ENCODE results near the gene AXIN2. TPM values are rescaled to one million over a fixed set of nuclear protein-coding genes. Genes with fewer than 3 reads are reported as not detected.

AXIN2 gene
- total RNA-seq, 2 experiments from 2014 or later: 4.7 to 5.3 TPM

DNA sequence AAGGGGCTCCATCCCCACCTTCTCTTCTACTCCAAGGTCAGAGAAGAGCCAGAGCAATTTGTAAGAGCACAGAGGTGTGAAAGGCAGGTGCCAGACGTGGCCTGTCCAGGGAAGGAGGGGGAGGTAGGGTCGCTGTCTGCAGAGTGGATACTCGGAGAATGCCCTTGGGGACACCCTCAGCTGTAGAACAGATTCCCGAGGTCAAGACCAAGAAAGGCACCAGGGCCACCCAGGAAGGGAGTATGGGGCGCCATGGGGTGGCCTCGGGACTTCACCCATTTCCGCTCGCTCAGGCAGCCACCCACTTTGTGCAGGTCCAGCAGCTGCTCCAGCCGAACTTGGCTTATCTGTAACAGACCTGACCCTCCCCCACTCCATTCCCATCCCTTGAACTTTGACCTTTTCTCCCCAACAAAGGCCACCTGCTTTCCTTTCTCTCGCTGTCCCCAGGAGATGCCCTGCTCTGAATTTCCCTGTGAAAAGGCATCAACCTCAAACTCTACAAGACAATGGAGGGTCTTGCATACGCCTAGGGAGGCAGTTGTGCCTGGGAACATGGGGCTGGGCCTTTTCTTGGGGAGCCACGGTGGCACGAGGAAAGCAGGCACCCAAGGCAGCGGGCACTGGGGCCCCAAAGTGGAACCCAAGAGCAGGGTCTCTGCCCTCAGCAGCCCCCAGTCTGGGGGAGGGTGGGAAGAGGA is 11.3 kb upstream of the AXIN2 start:
- H3K27ac Mint-ChIP-seq: no peak overlapping the region
- peaks cover 3% of the 10 kb centered on the region for H3K9me3 Mint-ChIP-seq (ENCODE audit: insufficient read depth)
- no peak for DNase-seq
- CTCF ChIA-PET: no interaction called here
- peaks cover 13% of the 10 kb centered on the region for H3K27me3 Mint-ChIP-seq (ENCODE audit: low read depth)
- POLR2A ChIA-PET: no interaction called here
- no peaks in the 10 kb centered on the region for H3K4me1 Mint-ChIP-seq (ENCODE audit: low read depth)
- H3K4me3 Mint-ChIP-seq: no peak overlapping the region
- no peak for ATAC-seq
- no peaks in the 10 kb centered on the region for H3K36me3 Mint-ChIP-seq (ENCODE audit: low read depth)

DNA sequence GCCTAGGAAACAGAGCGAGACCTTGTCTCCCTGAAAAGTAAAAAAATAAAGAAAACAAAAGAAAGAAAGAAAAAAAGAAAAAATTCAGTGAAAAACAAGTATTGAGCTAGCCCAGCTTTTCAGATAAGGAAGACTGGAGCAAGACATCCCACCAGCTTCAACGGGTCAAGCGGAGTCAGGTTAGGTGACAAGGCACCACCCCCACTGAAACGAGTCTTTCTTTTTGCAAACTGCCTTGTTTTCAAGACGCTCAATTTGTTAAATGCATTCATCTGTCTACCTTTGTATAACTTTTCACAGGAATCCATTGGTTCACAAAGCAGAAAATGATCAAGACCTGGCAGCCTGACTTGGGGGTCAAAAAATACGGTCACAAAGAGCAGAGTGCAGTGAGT is 10.7 kb upstream of the AXIN2 start:
- DNase-seq (no peak), ATAC-seq (no peak)
- ChIA-PET CTCF (no interaction called here), POLR2A (no interaction called here)
- no peaks in the 10 kb centered on the region for H3K36me3 Mint-ChIP-seq (ENCODE audit: low read depth)
- H3K4me1 Mint-ChIP-seq (ENCODE audit: low read depth): no peaks in the 10 kb centered on the region
- no peak overlapping the region for H3K27ac Mint-ChIP-seq
- H3K9me3 Mint-ChIP-seq (ENCODE audit: insufficient read depth): peaks cover 3% of the 10 kb centered on the region
- H3K4me3 Mint-ChIP-seq: no peak overlapping the region
- peaks cover 13% of the 10 kb centered on the region for H3K27me3 Mint-ChIP-seq (ENCODE audit: low read depth)

DNA sequence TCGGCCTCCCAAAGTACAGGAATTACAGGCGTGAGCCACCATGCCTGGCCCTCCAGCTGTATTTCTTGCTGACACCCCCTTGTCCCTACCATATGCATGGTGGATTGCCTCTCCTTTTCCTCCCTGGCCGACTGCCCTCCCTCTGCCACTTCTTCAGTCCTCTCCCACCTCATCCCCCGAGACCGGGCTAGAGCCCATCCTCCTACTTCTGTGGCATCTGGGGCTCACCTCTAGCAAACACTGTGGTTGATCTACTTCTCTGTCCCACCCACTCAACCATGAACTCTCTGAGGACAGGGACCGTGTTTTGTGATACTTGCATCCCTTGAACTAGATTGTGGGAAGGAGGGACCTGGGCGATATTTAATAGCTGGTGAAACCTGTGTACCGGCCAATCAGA is 7.5 kb upstream of the AXIN2 start:
- Mint-ChIP-seq H3K27me3 (ENCODE audit: low read depth) (peaks cover 17% of the 10 kb centered on the region), H3K27ac (no peak overlapping the region), H3K9me3 (ENCODE audit: insufficient read depth) (no peaks in the 10 kb centered on the region), H3K36me3 (ENCODE audit: low read depth) (no peaks in the 10 kb centered on the region), H3K4me3 (no peak overlapping the region), H3K4me1 (ENCODE audit: low read depth) (peaks cover 8% of the 10 kb centered on the region)
- ChIA-PET POLR2A (no interaction called here), CTCF (no interaction called here)
- ATAC-seq (no peak), DNase-seq (no peak)

DNA sequence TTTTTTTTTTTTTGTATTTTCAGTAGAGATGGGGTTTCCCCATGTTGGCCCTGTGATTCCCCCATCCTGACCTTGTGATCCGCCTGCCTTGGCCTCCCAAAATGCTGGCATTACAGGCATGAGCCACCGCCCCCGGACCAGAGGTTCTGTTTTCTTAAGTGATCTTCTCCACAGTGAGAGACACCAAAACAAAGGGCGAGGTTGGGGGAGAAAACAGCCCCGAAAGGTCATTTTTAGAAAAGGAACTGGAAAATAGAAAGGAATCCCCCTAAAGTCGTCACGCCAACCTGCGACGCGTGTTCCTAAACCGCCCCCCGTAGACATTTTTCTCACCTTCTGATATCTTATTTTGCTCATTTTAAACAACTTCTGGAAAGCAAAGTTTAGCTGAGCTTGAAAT is 6.1 kb upstream of the AXIN2 start:
- ATAC-seq: no peak
- H3K36me3 Mint-ChIP-seq (ENCODE audit: low read depth): no peaks in the 10 kb centered on the region
- no peak for DNase-seq
- no peak overlapping the region for H3K4me3 Mint-ChIP-seq
- POLR2A ChIA-PET: no interaction called here
- CTCF ChIA-PET: no interaction called here
- no peak overlapping the region for H3K27ac Mint-ChIP-seq
- peaks cover 18% of the 10 kb centered on the region for H3K4me1 Mint-ChIP-seq (ENCODE audit: low read depth)
- H3K27me3 Mint-ChIP-seq (ENCODE audit: low read depth): peaks cover 17% of the 10 kb centered on the region
- no peaks in the 10 kb centered on the region for H3K9me3 Mint-ChIP-seq (ENCODE audit: insufficient read depth)

DNA sequence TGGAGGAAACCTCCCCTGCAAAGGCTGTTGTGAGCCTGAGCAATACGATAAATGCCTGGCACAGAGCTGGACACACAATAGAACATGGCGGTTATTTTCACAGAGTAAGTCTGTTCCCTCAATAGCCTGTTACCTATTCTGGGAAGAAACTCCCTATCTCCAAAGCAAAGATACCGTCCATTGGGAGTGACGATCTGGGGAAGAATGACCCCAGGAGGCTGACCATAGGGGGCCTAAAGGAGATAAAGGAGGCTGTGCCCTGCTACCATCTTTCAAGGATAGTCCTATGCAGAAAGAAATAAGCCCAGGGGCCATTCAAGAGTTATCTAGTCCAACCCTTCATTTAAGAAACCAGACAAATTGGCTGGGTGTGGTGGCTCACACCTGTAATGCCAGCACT is 4.1 kb upstream of the AXIN2 start:
- ChIA-PET CTCF (no interaction called here), POLR2A (no interaction called here)
- H3K27me3 Mint-ChIP-seq (ENCODE audit: low read depth): peaks cover 15% of the 10 kb centered on the region
- no peaks in the 10 kb centered on the region for H3K36me3 Mint-ChIP-seq (ENCODE audit: low read depth)
- no peaks in the 10 kb centered on the region for H3K9me3 Mint-ChIP-seq (ENCODE audit: insufficient read depth)
- no peak overlapping the region for H3K4me3 Mint-ChIP-seq
- peaks cover 26% of the 10 kb centered on the region for H3K4me1 Mint-ChIP-seq (ENCODE audit: low read depth)
- DNase-seq (no peak), ATAC-seq (no peak)
- no peak overlapping the region for H3K27ac Mint-ChIP-seq

DNA sequence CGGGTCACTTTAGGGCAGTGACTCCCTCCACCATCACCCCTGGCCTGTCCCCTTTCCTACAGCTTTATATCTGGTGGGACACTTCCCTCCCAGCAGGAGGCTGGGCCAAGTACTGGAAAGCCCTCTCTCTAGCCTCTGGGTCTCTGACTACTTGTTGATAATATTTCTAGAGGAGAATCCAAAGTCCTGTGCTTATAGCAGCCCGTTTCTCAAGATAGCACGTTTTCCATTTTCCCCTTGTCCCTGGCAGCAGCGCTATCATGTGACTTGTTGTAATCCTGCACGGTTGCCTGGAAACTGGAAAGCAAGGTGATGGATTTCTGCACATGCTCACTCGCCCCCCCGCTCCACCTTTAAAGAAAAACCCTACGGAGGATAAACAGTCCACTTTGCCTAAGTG is 3.3 kb upstream of the AXIN2 start:
- ATAC-seq (no peak), DNase-seq (no peak)
- POLR2A ChIA-PET: no interaction called here
- peaks cover 15% of the 10 kb centered on the region for H3K27me3 Mint-ChIP-seq (ENCODE audit: low read depth)
- H3K4me3 Mint-ChIP-seq: no peak overlapping the region
- H3K27ac Mint-ChIP-seq: no peak overlapping the region
- no peaks in the 10 kb centered on the region for H3K36me3 Mint-ChIP-seq (ENCODE audit: low read depth)
- no peaks in the 10 kb centered on the region for H3K9me3 Mint-ChIP-seq (ENCODE audit: insufficient read depth)
- peaks cover 26% of the 10 kb centered on the region for H3K4me1 Mint-ChIP-seq (ENCODE audit: low read depth)
- CTCF ChIA-PET: no interaction called here

DNA sequence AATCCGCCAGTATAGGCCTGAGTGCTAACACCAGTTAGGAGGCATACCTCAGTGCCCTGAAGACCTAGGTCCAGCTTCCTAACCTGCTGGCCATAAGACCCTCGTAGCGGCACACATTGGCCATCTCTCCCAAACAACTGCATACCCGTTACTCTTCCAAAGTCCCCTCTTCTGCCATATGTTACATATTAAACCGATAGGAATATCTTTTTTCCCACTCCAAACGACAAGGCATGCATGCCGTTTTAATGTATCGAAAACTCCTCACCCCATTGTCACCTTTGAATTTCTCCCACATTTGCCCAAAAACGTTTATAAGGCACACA is 721 bp upstream of the AXIN2 start:
- Mint-ChIP-seq H3K27ac (no peak overlapping the region), H3K4me1 (ENCODE audit: low read depth) (peaks cover 26% of the 10 kb centered on the region), H3K9me3 (ENCODE audit: insufficient read depth) (no peaks in the 10 kb centered on the region), H3K4me3 (peak overlapping the region; percentile 73), H3K36me3 (ENCODE audit: low read depth) (no peaks in the 10 kb centered on the region), H3K27me3 (ENCODE audit: low read depth) (peaks cover 6% of the 10 kb centered on the region)
- no peak for DNase-seq
- POLR2A ChIA-PET: no interaction called here
- no peak for ATAC-seq
- CTCF ChIA-PET: no interaction called here

DNA sequence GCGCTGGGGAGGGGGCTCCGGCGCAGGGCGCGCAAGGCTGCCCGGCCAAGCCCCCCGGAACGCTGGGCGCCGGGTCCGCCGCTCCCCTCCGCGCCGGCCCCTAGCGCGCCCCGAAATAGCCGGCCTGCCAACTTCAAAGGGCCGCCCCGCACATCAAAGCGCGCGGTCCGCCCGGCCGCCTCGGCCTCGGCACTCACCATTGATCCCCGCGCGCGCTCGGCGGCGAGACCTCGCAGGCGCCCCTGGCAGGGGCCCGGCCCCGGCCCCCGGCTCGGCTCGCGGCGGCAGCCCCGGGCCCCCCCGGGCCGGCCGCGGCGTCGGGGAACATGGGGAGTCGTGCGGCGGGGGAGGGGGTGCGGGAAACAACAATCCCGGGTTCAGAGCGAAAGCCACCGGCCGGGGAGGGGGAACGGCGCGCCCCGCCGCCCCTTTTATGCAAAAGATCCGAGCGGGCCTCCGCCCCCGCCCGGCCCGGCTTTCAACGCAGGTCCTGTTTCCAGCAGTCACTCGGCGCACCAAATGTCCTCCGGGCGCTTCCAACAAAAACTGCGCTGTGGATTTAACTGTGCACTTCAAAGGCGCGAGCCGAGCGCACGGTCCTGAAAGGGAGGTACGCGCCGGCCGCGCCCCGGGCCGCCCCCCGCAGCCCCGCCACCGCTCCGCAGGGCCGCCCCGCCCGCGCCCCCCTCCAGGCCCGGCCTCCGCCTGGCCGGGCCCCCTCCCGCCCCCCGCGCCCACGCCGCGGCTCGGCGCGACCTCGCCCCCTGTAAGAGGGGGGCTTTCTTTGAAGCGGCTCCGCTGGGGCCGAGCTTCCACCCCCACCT is 608 bp downstream of the AXIN2 start:
- ChIA-PET POLR2A (no interaction called here), CTCF (no interaction called here)
- H3K4me1 Mint-ChIP-seq (ENCODE audit: low read depth): peaks cover 26% of the 10 kb centered on the region
- ATAC-seq (peak; percentile 54), DNase-seq (peak; percentile 77)
- peaks cover 6% of the 10 kb centered on the region for H3K27me3 Mint-ChIP-seq (ENCODE audit: low read depth)
- H3K9me3 Mint-ChIP-seq (ENCODE audit: insufficient read depth): no peaks in the 10 kb centered on the region
- peak overlapping the region; percentile 79 for H3K27ac Mint-ChIP-seq
- H3K36me3 Mint-ChIP-seq (ENCODE audit: low read depth): no peaks in the 10 kb centered on the region
- peak overlapping the region; percentile 72 for H3K4me3 Mint-ChIP-seq

DNA sequence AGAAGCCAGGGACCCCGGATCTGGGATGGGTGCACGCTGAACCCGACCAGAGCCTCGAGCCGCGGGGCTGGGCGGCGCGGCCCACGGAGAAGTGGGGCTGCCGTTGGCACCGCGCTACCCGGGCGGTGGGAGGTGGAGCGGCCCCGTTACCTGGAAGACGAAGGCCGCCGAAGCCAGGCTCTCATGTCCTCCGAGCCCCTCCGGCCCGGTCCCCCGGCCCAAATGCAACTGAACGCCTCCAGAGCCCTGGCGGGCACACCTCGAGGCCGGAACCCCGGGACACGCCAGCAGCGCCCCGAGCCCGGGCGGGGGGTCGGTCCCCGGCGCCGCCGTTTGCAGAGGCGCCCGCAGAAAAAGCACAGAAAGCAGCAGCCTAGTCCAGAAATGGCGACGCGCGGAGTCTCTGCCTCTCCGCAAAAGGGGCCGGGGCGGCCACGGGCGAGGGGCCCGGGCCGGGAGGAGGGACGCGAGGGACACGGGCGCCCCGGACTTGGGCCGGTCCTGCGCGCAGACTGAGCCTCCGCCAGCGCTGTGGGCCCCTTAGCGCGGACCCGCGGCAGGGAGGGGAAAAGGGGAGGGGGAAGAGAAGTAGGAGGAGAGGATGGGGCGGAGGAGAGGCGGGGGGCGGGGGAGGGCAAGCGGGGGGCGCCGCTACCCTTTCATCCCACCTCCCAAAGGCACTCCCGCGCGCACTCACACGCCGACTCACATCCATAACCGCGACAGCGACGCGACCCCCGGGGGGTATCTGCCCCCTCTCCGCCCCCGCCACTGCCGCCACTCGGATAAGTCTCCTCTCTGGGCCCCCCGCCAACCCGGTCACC is 1.4 kb downstream of the AXIN2 start:
- Mint-ChIP-seq H3K27ac (no peak overlapping the region), H3K4me1 (ENCODE audit: low read depth) (peaks cover 25% of the 10 kb centered on the region), H3K9me3 (ENCODE audit: insufficient read depth) (no peaks in the 10 kb centered on the region), H3K4me3 (peak overlapping the region; percentile 38), H3K27me3 (ENCODE audit: low read depth) (peaks cover 6% of the 10 kb centered on the region), H3K36me3 (ENCODE audit: low read depth) (no peaks in the 10 kb centered on the region)
- DNase-seq (no peak), ATAC-seq (no peak)
- CTCF ChIA-PET: interaction anchor here (4.7 kb wide), 1 partner anchor 266 kb away, joined by 41 read pairs; no protein-coding TSS in a partner anchor
- POLR2A ChIA-PET: interaction anchor here (0.6 to 1.0 kb wide), 2 partner anchors 295 to 1514 kb away, joined by 4 read pairs; no protein-coding TSS in a partner anchor

DNA sequence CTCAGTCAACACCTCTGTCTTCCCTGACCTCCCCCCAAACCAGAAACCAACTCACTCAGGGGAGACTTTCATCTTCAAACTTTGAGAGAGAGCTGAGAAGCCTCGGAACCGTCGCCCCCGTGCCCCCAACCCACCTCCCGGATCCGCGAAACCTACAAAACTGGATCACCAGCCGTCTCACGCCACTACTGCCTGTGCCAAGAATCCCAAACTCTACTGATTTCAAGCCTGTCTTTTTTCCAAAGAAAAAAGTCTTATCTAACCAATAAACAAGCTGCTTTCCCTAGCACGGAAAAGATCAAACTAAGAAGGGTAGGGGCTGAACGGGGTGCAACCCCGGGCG is 2.0 kb downstream of the AXIN2 start:
- H3K27ac Mint-ChIP-seq: peak overlapping the region; percentile 29
- ChIA-PET CTCF (interaction anchor here (0.8 to 4.7 kb wide), 3 partner anchors 20 to 328 kb away, joined by 3 to 41 read pairs (median 4); no protein-coding TSS in a partner anchor), POLR2A (interaction anchor here (0.6 to 1.0 kb wide), 2 partner anchors 295 to 1514 kb away, joined by 4 read pairs; no protein-coding TSS in a partner anchor)
- peaks cover 23% of the 10 kb centered on the region for H3K4me1 Mint-ChIP-seq (ENCODE audit: low read depth)
- no peaks in the 10 kb centered on the region for H3K36me3 Mint-ChIP-seq (ENCODE audit: low read depth)
- H3K4me3 Mint-ChIP-seq: no peak overlapping the region
- DNase-seq (no peak), ATAC-seq (no peak)
- H3K27me3 Mint-ChIP-seq (ENCODE audit: low read depth): peaks cover 3% of the 10 kb centered on the region
- H3K9me3 Mint-ChIP-seq (ENCODE audit: insufficient read depth): no peaks in the 10 kb centered on the region

DNA sequence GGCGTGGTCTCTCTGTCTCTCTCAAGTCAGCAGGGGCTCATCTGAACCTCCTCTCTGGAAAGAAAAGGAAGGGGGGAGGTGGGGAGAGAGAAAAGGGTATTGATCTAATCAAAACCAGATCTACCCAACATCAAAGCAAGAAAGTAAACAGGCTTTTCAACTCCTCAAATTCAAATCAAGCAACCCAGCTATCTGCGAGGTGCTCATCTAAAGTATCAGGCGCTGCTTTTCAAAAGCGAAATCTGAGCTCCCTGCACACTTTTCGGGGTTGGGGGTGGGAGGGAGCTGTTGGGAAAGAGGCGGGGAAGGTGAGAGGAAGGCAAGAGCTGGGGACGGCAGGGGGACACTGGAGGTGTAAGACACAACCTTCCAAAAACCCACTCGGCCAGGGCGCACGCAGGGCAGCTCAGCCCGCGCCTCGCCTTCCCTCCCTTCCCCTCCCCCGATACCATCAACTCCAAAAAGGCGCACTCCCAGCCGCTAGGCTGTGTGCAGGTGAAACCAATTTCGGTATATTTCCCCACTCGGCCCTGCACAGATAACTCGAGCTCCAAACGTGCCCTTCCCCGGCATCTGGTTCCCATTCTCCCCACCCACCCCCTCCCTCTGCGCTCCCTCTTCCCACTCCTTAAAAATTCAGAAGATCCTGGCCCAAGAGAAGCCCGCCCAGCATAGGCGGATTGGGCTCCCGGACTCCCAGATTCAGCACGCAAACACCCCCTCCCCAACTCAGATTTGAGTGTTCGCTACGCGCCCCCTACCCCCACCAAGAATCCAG is 2.6 kb downstream of the AXIN2 start:
- Mint-ChIP-seq H3K9me3 (ENCODE audit: insufficient read depth) (no peaks in the 10 kb centered on the region), H3K4me1 (ENCODE audit: low read depth) (peaks cover 21% of the 10 kb centered on the region), H3K27me3 (ENCODE audit: low read depth) (peaks cover 6% of the 10 kb centered on the region), H3K27ac (peak overlapping the region; percentile 29), H3K4me3 (no peak overlapping the region), H3K36me3 (ENCODE audit: low read depth) (no peaks in the 10 kb centered on the region)
- ChIA-PET CTCF (interaction anchor here (0.8 to 4.7 kb wide), 3 partner anchors 19 to 327 kb away, joined by 3 to 41 read pairs (median 4); no protein-coding TSS in a partner anchor), POLR2A (interaction anchor here (0.6 to 1.0 kb wide), 2 partner anchors 294 to 1513 kb away, joined by 4 read pairs; no protein-coding TSS in a partner anchor)
- ATAC-seq (no peak), DNase-seq (no peak)
